H1 (cell line): Measurements from ENCODE around the gene RNASE12. TPM values are rescaled to one million over a fixed set of nuclear protein-coding genes. Genes with fewer than 3 reads are reported as not detected.
A peak's percentile ranks its signal among the peaks of the same experiment; 100 is the strongest.

Source experiments
- CTCF ChIA-PET: fragments of 300-600 bp; sonication (Branson Sonifier 250); formaldehyde crosslinking; loops from one replicate; lab custom pipeline; 2021; ENCODE audit not compliant: partially characterized antibody; lab: Charles Lee
- POLR2A ChIA-PET: fragments of 300-600 bp; sonication (Branson Sonifier 250); formaldehyde crosslinking; loops from one replicate; lab custom pipeline; 2021; ENCODE audit warnings: inconsistent platforms; ENCODE audit not compliant: partially characterized antibody; lab: Charles Lee
- DNase-seq, 2 experiments: peaks; one replicate each; pipeline versions ENCODE4 v3.0.0 to v3.0.0-alpha.2; 2010 to 2022; ENCODE audit warnings: low spot score in 2 of 2, low read depth in 1 of 2, mixed read lengths in 1 of 2
- FAIRE-seq: peaks from 2 replicates; lab custom pipeline; 2011; peaks lifted over from hg19 to GRCh38; lab: Jason Lieb, UNC
- H2AFZ ChIP-seq: 2 replicates; pipeline ENCODE4 v1.8.1; 2012; ENCODE audit warnings: low read length, inconsistent platforms
- H2AK5ac ChIP-seq: 2 replicates; pipeline ENCODE4 v1.6.1; 2013; ENCODE audit warnings: low read depth, low read length
- H2BK120ac ChIP-seq: replicated peaks from 2 replicates; pipeline ENCODE3; 2013; ENCODE audit warnings: low read depth, low read length, inconsistent platforms
- H2BK12ac ChIP-seq: 2 replicates; pipeline ENCODE4 v1.6.1; 2013; ENCODE audit warnings: low read depth, low read length
- H2BK15ac ChIP-seq: 2 replicates; pipeline ENCODE4 v1.6.1; 2013; ENCODE audit warnings: low read length
- H2BK20ac ChIP-seq: 2 replicates; pipeline ENCODE4 v1.6.1; 2013; ENCODE audit warnings: low read length
- H2BK5ac ChIP-seq: 2 replicates; pipeline ENCODE4 v1.6.1; 2013; ENCODE audit warnings: low read depth, low read length
- H3K14ac ChIP-seq: 2 replicates; pipeline ENCODE4 v1.6.1; 2013; ENCODE audit warnings: inconsistent platforms; ENCODE audit not compliant: insufficient read length
- H3K18ac ChIP-seq: 2 replicates; pipeline ENCODE4 v1.6.1; 2013; ENCODE audit warnings: low read length; ENCODE audit errors: extremely low read depth
- H3K23ac ChIP-seq: 2 replicates; pipeline ENCODE4 v1.6.1; 2013; ENCODE audit warnings: inconsistent platforms; ENCODE audit not compliant: insufficient read length
- H3K23me2 ChIP-seq: 2 replicates; pipeline ENCODE4 v1.6.1; 2013; ENCODE audit warnings: low read depth, low read length
- H3K27ac ChIP-seq: 2 replicates; pipeline ENCODE4 v1.6.1; 2011; ENCODE audit warnings: low read depth, low read length, inconsistent platforms
- H3K27me3 ChIP-seq, 4 experiments: replicated peaks in 1 of 4; 1 replicate in 1 of 4; 2 replicates in 3 of 4; pipeline versions ENCODE4 v1.6.1 to v1.8.1; 2011 to 2013; ENCODE audit warnings: low read length in 3 of 4, mild to moderate bottlenecking in 3 of 4, inconsistent platforms in 2 of 4, mixed read lengths in 2 of 4, moderate library complexity in 1 of 4; ENCODE audit not compliant: control insufficient read depth in 3 of 4, insufficient read depth in 3 of 4; ENCODE audit errors: extremely low read depth in 1 of 4
- H3K36me3 ChIP-seq, 4 experiments: 2 replicates each; pipeline versions ENCODE4 v1.6.1 to v1.8.1; 2011 to 2013; ENCODE audit warnings: mild to moderate bottlenecking in 4 of 4, low read length in 3 of 4, moderate library complexity in 2 of 4, control low read depth in 1 of 4, inconsistent platforms in 1 of 4; ENCODE audit not compliant: insufficient read depth in 4 of 4, control insufficient read depth in 2 of 4
- H3K4ac ChIP-seq: replicated peaks from 2 replicates; pipeline ENCODE3; 2013; ENCODE audit warnings: low read length, low read depth, mixed read lengths, inconsistent platforms; ENCODE audit not compliant: insufficient read length
- H3K4me1 ChIP-seq, 4 experiments: replicated peaks in 1 of 4; 1 replicate in 1 of 4; 2 replicates in 3 of 4; pipeline versions ENCODE4 v1.6.1 to v1.8.1; 2011 to 2013; ENCODE audit warnings: low read length in 3 of 4, inconsistent platforms in 2 of 4, mixed read lengths in 1 of 4; ENCODE audit not compliant: insufficient read depth in 4 of 4, control insufficient read depth in 3 of 4
- H3K4me2 ChIP-seq, 2 experiments: 2 replicates each; pipeline versions ENCODE4 v1.6.1 to v1.8.1; 2011 to 2013; ENCODE audit warnings: low read depth in 2 of 2, low read length in 2 of 2, control low read depth in 1 of 2, inconsistent platforms in 1 of 2, mild to moderate bottlenecking in 1 of 2; ENCODE audit not compliant: insufficient read depth in 1 of 2
- H3K4me3 ChIP-seq, 4 experiments: fragments of 200-600, 300-600 bp in 1 of 4; sonication (generic), shearing (Covaris generic), sonication (Bioruptor Twin) in 1 of 4; 2 replicates each; pipeline versions ENCODE4 v1.5.1 to v1.8.1; 2011 to 2016; ENCODE audit warnings: low read length in 4 of 4, low read depth in 3 of 4, control low read depth in 2 of 4, inconsistent platforms in 2 of 4, mild to moderate bottlenecking in 2 of 4, mixed read lengths in 1 of 4, moderate library complexity in 1 of 4; ENCODE audit not compliant: insufficient read depth in 2 of 4; ENCODE audit errors: extremely low read depth in 1 of 4
- H3K56ac ChIP-seq: replicated peaks from 2 replicates; pipeline ENCODE3; 2013; ENCODE audit warnings: low read depth, mild to moderate bottlenecking, mixed read lengths, low read length, inconsistent platforms; ENCODE audit not compliant: insufficient read length
- H3K79me1 ChIP-seq: 2 replicates; pipeline ENCODE4 v1.6.1; 2013; ENCODE audit warnings: low read depth, low read length, control low read depth
- H3K79me2 ChIP-seq, 2 experiments: 2 replicates each; pipeline versions ENCODE4 v1.6.1 to v1.8.1; 2012 to 2013; ENCODE audit warnings: low read length in 2 of 2, mild to moderate bottlenecking in 2 of 2, inconsistent platforms in 1 of 2; ENCODE audit not compliant: insufficient read depth in 2 of 2, control insufficient read depth in 1 of 2
- H3K9ac ChIP-seq, 4 experiments: replicated peaks in 1 of 4; 1 replicate in 1 of 4; 2 replicates in 3 of 4; pipeline versions ENCODE4 v1.6.1 to v1.8.1; 2011 to 2013; ENCODE audit warnings: low read depth in 3 of 4, low read length in 3 of 4, control low read depth in 2 of 4, mild to moderate bottlenecking in 2 of 4, moderate library complexity in 2 of 4, inconsistent platforms in 1 of 4; ENCODE audit errors: extremely low read depth in 1 of 4
- H3K9me3 ChIP-seq, 2 experiments: 2 replicates each; pipeline versions ENCODE4 v1.6.1 to v1.8.1; 2012 to 2013; ENCODE audit warnings: mild to moderate bottlenecking in 2 of 2, moderate library complexity in 2 of 2, control low read depth in 1 of 2, inconsistent platforms in 1 of 2, low read depth in 1 of 2, low read length in 1 of 2, mixed read lengths in 1 of 2; ENCODE audit not compliant: insufficient read depth in 2 of 2
- H4K20me1 ChIP-seq, 2 experiments: replicated peaks in 1 of 2; 2 replicates each; pipeline versions ENCODE3 to v1.8.1; 2011 to 2013; ENCODE audit warnings: inconsistent platforms in 2 of 2, low read length in 2 of 2, mild to moderate bottlenecking in 1 of 2; ENCODE audit not compliant: insufficient read depth in 2 of 2, control insufficient read depth in 1 of 2
- H4K5ac ChIP-seq: 2 replicates; pipeline ENCODE4 v1.6.1; 2013; ENCODE audit warnings: low read length, low read depth, mixed read lengths, inconsistent platforms; ENCODE audit not compliant: insufficient read length
- H4K8ac ChIP-seq: 2 replicates; pipeline ENCODE4 v1.8.0; 2013; ENCODE audit warnings: mild to moderate bottlenecking, moderate library complexity, low read length, inconsistent platforms; ENCODE audit not compliant: insufficient read depth; ENCODE audit errors: extremely low read depth
- H4K91ac ChIP-seq: replicated peaks from 2 replicates; pipeline ENCODE3; 2013; ENCODE audit warnings: low read length, mixed read lengths, inconsistent platforms; ENCODE audit not compliant: insufficient read length
- ASH2L ChIP-seq: fragments of 200-600, 300-600 bp; sonication (generic); IDR thresholded peaks from one replicate; pipeline ENCODE4 v1.7.1; 2017; ENCODE audit warnings: low read length
- CBX8 ChIP-seq: fragments of 300-800, 300-1000 bp; sonication (generic); IDR thresholded peaks from 2 replicates; pipeline ENCODE4 v1.7.1; 2016; ENCODE audit warnings: low read depth, low read length, borderline replicate concordance
- CEBPB ChIP-seq: IDR thresholded peaks from 2 replicates; pipeline ENCODE4 v1.6.1; 2012; ENCODE audit warnings: low read depth, low read length
- KDM1A ChIP-seq: fragments of 200-600, 300-600 bp; sonication (generic); IDR thresholded peaks from 2 replicates; pipeline ENCODE4 v1.7.1; 2016; ENCODE audit warnings: mild to moderate bottlenecking, low read length, borderline replicate concordance
- NANOG ChIP-seq: IDR thresholded peaks from 2 replicates; pipeline ENCODE4 v1.6.1; 2011; ENCODE audit warnings: low read length, low read depth, mild to moderate bottlenecking, inconsistent platforms; ENCODE audit not compliant: insufficient read depth, poor library complexity, severe bottlenecking
- PHF8 ChIP-seq: fragments of 200-600 bp; sonication (generic); conservative IDR thresholded peaks from 2 replicates; pipeline ENCODE4 v1.7.1; 2012; ENCODE audit warnings: low read depth, mild to moderate bottlenecking, inconsistent platforms, low read length, moderate library complexity
- POLR2AphosphoS5 ChIP-seq: IDR thresholded peaks from 2 replicates; pipeline ENCODE4 v1.6.1; 2011; ENCODE audit warnings: low read depth, low read length
- TAF1 ChIP-seq: IDR thresholded peaks from 2 replicates; pipeline ENCODE4 v1.6.1; 2011; ENCODE audit warnings: mild to moderate bottlenecking, low read depth, low read length
- TEAD4 ChIP-seq: IDR thresholded peaks from 2 replicates; pipeline ENCODE4 v1.6.1; 2012; ENCODE audit warnings: low read depth, low read length, inconsistent platforms, mixed read lengths
- WGBS, 2 experiments: shearing (Covaris generic) in 1 of 2; methylation state at CpG; one replicate each; pipeline versions ENCODE4 v1.1.6 to v1.1.7; 2013 to 2015; ENCODE audit warnings: low lambda C conversion rate in 2 of 2, mixed read lengths in 2 of 2, inconsistent platforms in 1 of 2, low coverage in 1 of 2, missing lambda C conversion rate in 1 of 2; ENCODE audit not compliant: insufficient replicate concordance in 2 of 2, insufficient coverage in 1 of 2, insufficient read length in 1 of 2; ENCODE audit errors: extremely low coverage in 1 of 2, missing lambda C conversion rate in 1 of 2; 5-methylcytosine and 5-hydroxymethylcytosine counted together
- long read RNA-seq, 2 experiments: library from RNA in 1 of 2; library from capped mRNA in 1 of 2; stranded (forward); transcript quantifications; one replicate each; pipeline ENCODE4 v2.0.0, GENCODE V29; 2021; ENCODE audit warnings: inconsistent platforms in 1 of 2
- polyA minus RNA-seq, 3 experiments: library from RNA; depleted of rRNA, polyadenylated mRNA; stranded (reverse); fragments of >200 nt; gene quantifications; 1 replicate in 2 of 3; 2 replicates in 1 of 3; pipeline ENCODE4 v1.2.3, GENCODE V29; 2011
- polyA plus RNA-seq, 7 experiments: library from polyadenylated mRNA; depleted of rRNA in 3 of 7; stranded (reverse) in 5 of 7; unstranded in 2 of 7; fragments of >200 nt in 5 of 7; fragments of 200-250 nt in 2 of 7; gene quantifications; 1 replicate in 5 of 7; 2 replicates in 1 of 7; 4 replicates in 1 of 7; pipeline versions ENCODE4 v1.2.1 to v1.2.3, GENCODE V29; 2011 to 2013; ENCODE audit warnings: missing spikeins in 2 of 7, mixed read lengths in 2 of 7
- total RNA-seq: library from RNA; stranded (reverse); fragmentation: NEBNext Ultra II Directional; extraction: Animal tissue kit (Norgen Biotek cat#: 25700); gene quantifications from 2 replicates; pipeline ENCODE4 v1.2.1, GENCODE V29; 2021
- TF ChIP-seq, protein P1 (sequence below): IDR thresholded peaks from 2 replicates; pipeline ENCODE4 v1.6.1; 2012; ENCODE audit warnings: low read length, inconsistent platforms

RNASE12 gene
- not detected in 2 replicates for total RNA-seq
- not detected in 2 replicates for polyA plus RNA-seq (2011; rRNA removed)
- polyA plus RNA-seq (2011; cell fraction: cytosol; rRNA removed) = not detected
- not detected for polyA plus RNA-seq (2011; cell fraction: nucleus; rRNA removed)
- not detected in 4 replicates for polyA plus RNA-seq (2012, experiment 1 of 2)
- not detected for polyA plus RNA-seq (2012, experiment 2 of 2)
- not detected for polyA plus RNA-seq (2013, experiment 1 of 2)
- polyA plus RNA-seq (2013, experiment 2 of 2) = not detected
- not detected in 2 replicates for polyA minus RNA-seq (2011; rRNA and poly(A)+ RNA removed)
- not detected for polyA minus RNA-seq (2011; cell fraction: cytosol; rRNA and poly(A)+ RNA removed)
- polyA minus RNA-seq (2011; cell fraction: nucleus; rRNA and poly(A)+ RNA removed) = not detected
- long read RNA-seq, experiment 1 = 0 reads
- long read RNA-seq, experiment 2 = 0 reads

DNA sequence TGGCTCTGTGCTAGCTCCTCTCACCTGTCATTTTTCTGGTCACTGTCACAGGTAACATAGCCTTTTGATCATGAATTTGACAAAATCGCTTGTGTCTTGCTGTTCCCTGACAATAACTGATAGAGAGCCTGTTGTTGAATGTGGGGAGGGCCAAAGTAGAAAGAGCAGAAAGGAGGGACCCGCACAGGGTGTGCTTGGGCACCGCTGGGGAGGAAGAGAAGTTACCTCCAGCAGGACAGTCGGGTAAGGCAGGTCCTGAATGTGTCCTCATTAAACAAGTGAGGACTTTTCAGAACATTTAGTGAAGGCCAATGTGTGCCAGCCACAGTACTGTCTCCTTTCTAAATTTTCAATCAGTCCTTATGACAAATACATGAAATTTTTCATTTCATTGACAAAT is at the start of gene RNASE12:
RNASE12 (minus strand) TSS at position 142 of the 400 bp plus-strand sequence. CDS start 653 bp downstream, outside the sequence.
- no peak within 1 kb of the TSS for H4K8ac ChIP-seq
- H4K91ac ChIP-seq = no peak within 1 kb of the TSS
- H3K4me3 ChIP-seq = no peak within 1 kb of the TSS
- no peak within 1 kb of the TSS for H2AK5ac ChIP-seq
- no peak for FAIRE-seq
- no peak within 1 kb of the TSS for H2BK20ac ChIP-seq
- H3K79me2 ChIP-seq = no peaks in the 10 kb centered on the region
- no peak within 1 kb of the TSS for H3K18ac ChIP-seq
- H4K20me1 ChIP-seq = no peaks in the 10 kb centered on the region
- no peak within 1 kb of the TSS for H2BK5ac ChIP-seq
- peak within 1 kb of the TSS; percentile 12; the same call in 1 of the 2 replicates for H2AFZ ChIP-seq
- no peak within 1 kb of the TSS for H3K27ac ChIP-seq
- POLR2A ChIA-PET = interaction anchor here (2.4 kb wide), 1 partner anchor 122 kb away, joined by 6 read pairs; the partner anchor contains the start of gene PNP
- H3K9me3 ChIP-seq = no peaks in the 10 kb centered on the region
- H2BK120ac ChIP-seq = no peak within 1 kb of the TSS
- H2BK15ac ChIP-seq = no peak within 1 kb of the TSS
- 86% methylated on average over 4 of the region's 4 CpGs; no CpG with 5 or more reads in 1 of the 2 experiments for WGBS, 2 experiments
- H4K5ac ChIP-seq = no peak within 1 kb of the TSS
- H3K4me1 ChIP-seq = no peaks in the 10 kb centered on the region; a peak in 1 of 7 replicates
- no peak within 1 kb of the TSS for H3K56ac ChIP-seq
- peak in 1 of 2 experiments; percentile 34 for DNase-seq
- no peak within 1 kb of the TSS for H3K23ac ChIP-seq
- H2BK12ac ChIP-seq = no peak within 1 kb of the TSS
- no peaks in the 10 kb centered on the region for H3K36me3 ChIP-seq
- H3K4ac ChIP-seq = no peak within 1 kb of the TSS
- no peak within 1 kb of the TSS for H3K4me2 ChIP-seq
- CTCF ChIA-PET = interaction anchor here (1.1 to 1.6 kb wide), 4 partner anchors 9 to 104 kb away, joined by 3 to 7 read pairs (median 4); no protein-coding TSS in a partner anchor
- no peaks in the 10 kb centered on the region for H3K79me1 ChIP-seq
- H3K23me2 ChIP-seq = no peaks in the 10 kb centered on the region
- no peak within 1 kb of the TSS for H3K14ac ChIP-seq
- peaks cover 0 to 2% (median 0%) of the 10 kb centered on the region in 4 experiments; a peak in 1 of 7 replicates for H3K27me3 ChIP-seq
- H3K9ac ChIP-seq = no peak within 1 kb of the TSS
- TF ChIP-seq TAF1 = no peak
- TF ChIP-seq, protein P1, sequence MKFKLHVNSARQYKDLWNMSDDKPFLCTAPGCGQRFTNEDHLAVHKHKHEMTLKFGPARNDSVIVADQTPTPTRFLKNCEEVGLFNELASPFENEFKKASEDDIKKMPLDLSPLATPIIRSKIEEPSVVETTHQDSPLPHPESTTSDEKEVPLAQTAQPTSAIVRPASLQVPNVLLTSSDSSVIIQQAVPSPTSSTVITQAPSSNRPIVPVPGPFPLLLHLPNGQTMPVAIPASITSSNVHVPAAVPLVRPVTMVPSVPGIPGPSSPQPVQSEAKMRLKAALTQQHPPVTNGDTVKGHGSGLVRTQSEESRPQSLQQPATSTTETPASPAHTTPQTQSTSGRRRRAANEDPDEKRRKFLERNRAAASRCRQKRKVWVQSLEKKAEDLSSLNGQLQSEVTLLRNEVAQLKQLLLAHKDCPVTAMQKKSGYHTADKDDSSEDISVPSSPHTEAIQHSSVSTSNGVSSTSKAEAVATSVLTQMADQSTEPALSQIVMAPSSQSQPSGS = no peak
- no peak for TF ChIP-seq NANOG
- no peak for TF ChIP-seq TEAD4
- no peak for TF ChIP-seq PHF8
- no peak for TF ChIP-seq CEBPB
- no peak for TF ChIP-seq CBX8
- no peak for TF ChIP-seq ASH2L
- TF ChIP-seq KDM1A = no peak
- TF ChIP-seq POLR2AphosphoS5 = no peak
